CD14-positive monocyte (primary cell): ENCODE results near the gene SLC17A6. TPM values are rescaled to one million over a fixed set of nuclear protein-coding genes. Genes with fewer than 3 reads are reported as not detected.

Source experiments
- DNase-seq, 3 donors: peaks; one replicate each; pipeline ENCODE4 v3.0.0-alpha.2; 2011 to 2022
- H2AFZ ChIP-seq: 2 replicates; pipeline ENCODE4 v1.6.0; 2012; ENCODE audit warnings: mild to moderate bottlenecking, low read depth, low read length, inconsistent platforms; ENCODE audit not compliant: insufficient read depth, poor library complexity, severe bottlenecking
- H3K27ac ChIP-seq, 2 donors: 1 replicate in 1 of 2; 2 replicates in 1 of 2; pipeline ENCODE4 v1.5.1; 2012 to 2013; ENCODE audit warnings: low read length in 2 of 2, control low read depth in 1 of 2, inconsistent platforms in 1 of 2, low read depth in 1 of 2, mild to moderate bottlenecking in 1 of 2
- H3K27me3 ChIP-seq, 2 donors: one replicate each; pipeline versions ENCODE4 v1.6.0 to v1.6.1; 2011 to 2013; ENCODE audit warnings: low read length in 2 of 2; ENCODE audit not compliant: control insufficient read depth in 2 of 2, insufficient read depth in 2 of 2
- H3K36me3 ChIP-seq, 2 donors: replicated peaks in 1 of 2; 1 replicate in 1 of 2; 2 replicates in 1 of 2; pipeline versions ENCODE4 v1.5.1 to v1.6.1; 2012 to 2013; ENCODE audit warnings: low read length in 2 of 2, control low read depth in 1 of 2, inconsistent platforms in 1 of 2, mild to moderate bottlenecking in 1 of 2; ENCODE audit not compliant: insufficient read depth in 2 of 2, control insufficient read depth in 1 of 2
- H3K4me1 ChIP-seq, 2 donors: 1 replicate in 1 of 2; 2 replicates in 1 of 2; pipeline versions ENCODE4 v1.5.1 to v1.6.1; 2012 to 2013; ENCODE audit warnings: low read length in 2 of 2, control low read depth in 1 of 2, inconsistent platforms in 1 of 2, mild to moderate bottlenecking in 1 of 2, moderate library complexity in 1 of 2; ENCODE audit not compliant: insufficient read depth in 2 of 2, control insufficient read depth in 1 of 2
- H3K4me2 ChIP-seq: replicated peaks from 2 replicates; pipeline ENCODE3; 2012; ENCODE audit warnings: low read length, moderate library complexity, mild to moderate bottlenecking; ENCODE audit not compliant: poor library complexity, severe bottlenecking; ENCODE audit errors: extremely low read depth
- H3K4me3 ChIP-seq, 3 experiments: fragments of 200-600 bp in 1 of 3; sonication (generic) in 1 of 3; replicated peaks in 1 of 3; 1 replicate in 2 of 3; 2 replicates in 1 of 3; pipeline ENCODE4 v1.5.1; 2011 to 2013; ENCODE audit warnings: low read length in 3 of 3, mild to moderate bottlenecking in 3 of 3, control low read depth in 2 of 3, low read depth in 2 of 3, inconsistent platforms in 1 of 3, moderate library complexity in 1 of 3
- H3K79me2 ChIP-seq: 2 replicates; pipeline ENCODE4 v1.6.0; 2012; ENCODE audit warnings: mild to moderate bottlenecking, control low read depth, inconsistent platforms, low read length, moderate library complexity; ENCODE audit not compliant: insufficient read depth
- H3K9ac ChIP-seq: 2 replicates; pipeline ENCODE4 v1.6.0; 2017; ENCODE audit warnings: low read length, mild to moderate bottlenecking; ENCODE audit not compliant: insufficient read depth, poor library complexity, severe bottlenecking
- H3K9me3 ChIP-seq, 2 donors: replicated peaks in 1 of 2; 1 replicate in 1 of 2; 2 replicates in 1 of 2; pipeline versions ENCODE4 v1.5.1 to v1.6.1; 2012 to 2013; ENCODE audit warnings: low read length in 2 of 2, control low read depth in 1 of 2; ENCODE audit not compliant: control insufficient read depth in 1 of 2, insufficient read depth in 1 of 2
- H4K20me1 ChIP-seq: 2 replicates; pipeline ENCODE4 v1.6.0; 2012; ENCODE audit warnings: mild to moderate bottlenecking, low read length, control low read depth, moderate library complexity; ENCODE audit not compliant: insufficient read depth
- H3K27ac Mint-ChIP-seq, 7 donors: one replicate each; pipeline ENCODE4 v1.8.0; 2020; ENCODE audit warnings: mild to moderate bottlenecking in 7 of 7, mixed read lengths in 7 of 7, moderate library complexity in 6 of 7, inconsistent platforms in 2 of 7
- H3K27me3 Mint-ChIP-seq, 3 donors: one replicate each; pipeline ENCODE4 v1.8.0; 2021 to 2022; ENCODE audit warnings: low read depth in 3 of 3, mild to moderate bottlenecking in 3 of 3, mixed read lengths in 3 of 3, moderate library complexity in 3 of 3, inconsistent platforms in 1 of 3
- H3K36me3 Mint-ChIP-seq, 2 donors: one replicate each; pipeline ENCODE4 v1.8.0; 2020; ENCODE audit warnings: mixed read lengths in 2 of 2, inconsistent platforms in 1 of 2, mild to moderate bottlenecking in 1 of 2
- H3K4me1 Mint-ChIP-seq: one replicate; pipeline ENCODE4 v1.8.0; 2020; ENCODE audit warnings: mild to moderate bottlenecking, mixed read lengths
- H3K4me3 Mint-ChIP-seq, 2 donors: one replicate each; pipeline ENCODE4 v1.8.0; 2020; ENCODE audit warnings: mild to moderate bottlenecking in 2 of 2, mixed read lengths in 2 of 2, moderate library complexity in 1 of 2
- H3K9me3 Mint-ChIP-seq, 7 donors: one replicate each; pipeline ENCODE4 v1.8.0; 2020 to 2022; ENCODE audit warnings: mixed read lengths in 7 of 7, mild to moderate bottlenecking in 6 of 7, moderate library complexity in 6 of 7, inconsistent platforms in 2 of 7
- WGBS: methylation state at CpG from one replicate; pipeline ENCODE4 v1.1.5; 2013; ENCODE audit warnings: missing lambda C conversion rate; ENCODE audit not compliant: insufficient coverage; 5-methylcytosine and 5-hydroxymethylcytosine counted together
- intact Hi-C, 2 donors: fragments of 100-400 bp; cut with micrococcal nuclease; formaldehyde crosslinking; loops; one replicate each; pipeline versions ENCODE4 v1.15.0 to v1.15.1; 2023
- polyA plus RNA-seq, 3 donors: library from polyadenylated mRNA; depleted of rRNA in 1 of 3; unstranded in 2 of 3; stranded (reverse) in 1 of 3; fragments of 300-500 nt in 2 of 3; fragments of >200 nt in 1 of 3; fragmentation: Illumina TruSeq in 2 of 3; gene quantifications; 1 replicate in 2 of 3; 2 replicates in 1 of 3; pipeline ENCODE4 v1.2.3, GENCODE V29; 2012 to 2021
- TF ChIP-seq, protein P1 (sequence below): fragments of 200-600 bp; IDR thresholded peaks from one replicate; pipeline ENCODE4 v1.8.0; 2022; ENCODE audit warnings: antibody characterized with exemption, mild to moderate bottlenecking

SLC17A6 gene
- polyA plus RNA-seq, 3 donors, result not detected

DNA sequence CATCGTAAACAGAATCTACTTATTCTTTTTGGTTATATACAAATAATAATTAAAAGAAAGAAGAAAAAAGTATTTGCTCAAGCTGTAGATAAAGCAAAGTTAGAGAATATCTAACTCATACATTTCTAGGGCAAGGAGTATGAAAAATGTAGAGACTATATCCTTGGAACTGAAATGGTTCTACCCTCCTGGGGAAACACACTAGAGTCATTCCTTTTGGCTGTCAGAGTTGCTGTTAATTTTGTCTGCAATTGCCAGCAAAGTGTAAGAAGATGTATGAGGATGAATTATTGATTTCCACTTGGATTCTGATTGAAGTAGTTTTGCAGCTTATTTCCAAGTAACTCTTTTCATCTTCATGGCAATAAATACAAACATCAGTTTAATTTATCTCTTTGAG is 69.1 kb downstream of the SLC17A6 start:
- H3K36me3 ChIP-seq, result no peaks in the 10 kb centered on the region
- no peak overlapping the region for H3K4me3 Mint-ChIP-seq
- TF ChIP-seq, protein P1, sequence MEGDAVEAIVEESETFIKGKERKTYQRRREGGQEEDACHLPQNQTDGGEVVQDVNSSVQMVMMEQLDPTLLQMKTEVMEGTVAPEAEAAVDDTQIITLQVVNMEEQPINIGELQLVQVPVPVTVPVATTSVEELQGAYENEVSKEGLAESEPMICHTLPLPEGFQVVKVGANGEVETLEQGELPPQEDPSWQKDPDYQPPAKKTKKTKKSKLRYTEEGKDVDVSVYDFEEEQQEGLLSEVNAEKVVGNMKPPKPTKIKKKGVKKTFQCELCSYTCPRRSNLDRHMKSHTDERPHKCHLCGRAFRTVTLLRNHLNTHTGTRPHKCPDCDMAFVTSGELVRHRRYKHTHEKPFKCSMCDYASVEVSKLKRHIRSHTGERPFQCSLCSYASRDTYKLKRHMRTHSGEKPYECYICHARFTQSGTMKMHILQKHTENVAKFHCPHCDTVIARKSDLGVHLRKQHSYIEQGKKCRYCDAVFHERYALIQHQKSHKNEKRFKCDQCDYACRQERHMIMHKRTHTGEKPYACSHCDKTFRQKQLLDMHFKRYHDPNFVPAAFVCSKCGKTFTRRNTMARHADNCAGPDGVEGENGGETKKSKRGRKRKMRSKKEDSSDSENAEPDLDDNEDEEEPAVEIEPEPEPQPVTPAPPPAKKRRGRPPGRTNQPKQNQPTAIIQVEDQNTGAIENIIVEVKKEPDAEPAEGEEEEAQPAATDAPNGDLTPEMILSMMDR, result no peak

DNA sequence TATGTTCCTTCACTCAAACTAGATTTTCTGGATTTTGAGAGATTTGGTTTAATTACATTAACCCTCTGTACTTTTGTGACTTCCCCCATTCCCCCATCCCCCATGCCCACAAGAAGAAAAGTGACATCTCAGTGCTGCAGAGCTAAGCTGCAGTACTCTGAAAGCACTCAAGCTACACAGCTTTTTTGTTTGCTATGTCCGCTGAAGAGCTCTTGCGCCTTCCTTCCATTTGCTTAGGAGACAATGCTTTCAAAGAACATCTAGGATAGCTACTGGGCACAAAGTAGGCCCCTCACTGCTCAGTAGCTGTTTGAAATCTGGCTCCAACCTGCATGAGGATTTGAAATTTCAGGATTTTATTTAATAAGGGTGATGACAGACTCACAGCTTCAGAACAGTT is 69.7 kb downstream of the SLC17A6 start:
- no peak overlapping the region for H3K9ac ChIP-seq

More for the DNA sequence above, 69.1 kb downstream of the SLC17A6 start:
- Histone ChIP-seq H4K20me1 (no peaks in the 10 kb centered on the region), H3K9ac (no peak overlapping the region), H2AFZ (no peak overlapping the region), H3K4me2 (no peak overlapping the region), H3K27me3 (no peaks in the 10 kb centered on the region), H3K4me3 (no peak overlapping the region), H3K4me1 (no peaks in the 10 kb centered on the region), H3K27ac (no peak overlapping the region), H3K9me3 (no peaks in the 10 kb centered on the region), H3K79me2 (no peaks in the 10 kb centered on the region)
- H3K36me3 Mint-ChIP-seq, result no peaks in the 10 kb centered on the region
- DNase-seq, result no peak
- no peak overlapping the region for H3K27ac Mint-ChIP-seq
- WGBS, result no CpG with 5 or more reads among the region's 1 CpG
- peaks cover 0 to 2% (median 0%) of the 10 kb centered on the region in 3 donors for H3K27me3 Mint-ChIP-seq
- intact Hi-C loops, result no loop called here
- H3K9me3 Mint-ChIP-seq, result peaks cover 0 to 1% (median 0%) of the 10 kb centered on the region in 7 donors
- no peaks in the 10 kb centered on the region for H3K4me1 Mint-ChIP-seq

More for the DNA sequence above, 69.7 kb downstream of the SLC17A6 start:
- H3K27me3 Mint-ChIP-seq, result peaks cover 0 to 2% (median 0%) of the 10 kb centered on the region in 3 donors
- Histone ChIP-seq H3K36me3 (no peaks in the 10 kb centered on the region), H3K4me2 (no peak overlapping the region), H3K27me3 (no peaks in the 10 kb centered on the region), H3K4me1 (no peaks in the 10 kb centered on the region), H3K9me3 (no peaks in the 10 kb centered on the region), H3K79me2 (no peaks in the 10 kb centered on the region), H3K4me3 (no peak overlapping the region), H4K20me1 (no peaks in the 10 kb centered on the region), H2AFZ (no peak overlapping the region), H3K27ac (no peak overlapping the region)
- H3K27ac Mint-ChIP-seq, result no peak overlapping the region
- no peak overlapping the region for H3K4me3 Mint-ChIP-seq
- no peaks in the 10 kb centered on the region for H3K36me3 Mint-ChIP-seq
- intact Hi-C loops, result no loop called here
- TF ChIP-seq, protein P1, result no peak
- DNase-seq, result no peak
- WGBS, result 81% methylated on average over 2 of the region's 2 CpGs
- peaks cover 0 to 1% (median 0%) of the 10 kb centered on the region in 7 donors for H3K9me3 Mint-ChIP-seq
- H3K4me1 Mint-ChIP-seq, result no peaks in the 10 kb centered on the region
